Activated CD4-positive, alpha-beta T cell treated with anti-CD3 and anti-CD28 coated beads, Interleukin-2, Interleukin-4, amounts not matched to agents 100 ng/mL and 50 ng/mL, durations not matched to agents 16 hours and 8 hours (primary cell): ENCODE data around the gene NEMP1.
A peak's percentile ranks its signal among the peaks of the same experiment; 100 is the strongest.
"Not testable (repeated sequence)": the region's sequence is repeated elsewhere in the genome, so short reads cannot be mapped to it uniquely, and the experiment has no call there.

ENCODE experiments used
- DNase-seq: peaks from one replicate; pipeline ENCODE4 v3.0.0-alpha.2; 2020; ENCODE audit warnings: low spot score

Gene NEMP1, protein sequence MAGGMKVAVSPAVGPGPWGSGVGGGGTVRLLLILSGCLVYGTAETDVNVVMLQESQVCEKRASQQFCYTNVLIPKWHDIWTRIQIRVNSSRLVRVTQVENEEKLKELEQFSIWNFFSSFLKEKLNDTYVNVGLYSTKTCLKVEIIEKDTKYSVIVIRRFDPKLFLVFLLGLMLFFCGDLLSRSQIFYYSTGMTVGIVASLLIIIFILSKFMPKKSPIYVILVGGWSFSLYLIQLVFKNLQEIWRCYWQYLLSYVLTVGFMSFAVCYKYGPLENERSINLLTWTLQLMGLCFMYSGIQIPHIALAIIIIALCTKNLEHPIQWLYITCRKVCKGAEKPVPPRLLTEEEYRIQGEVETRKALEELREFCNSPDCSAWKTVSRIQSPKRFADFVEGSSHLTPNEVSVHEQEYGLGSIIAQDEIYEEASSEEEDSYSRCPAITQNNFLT

DNA sequence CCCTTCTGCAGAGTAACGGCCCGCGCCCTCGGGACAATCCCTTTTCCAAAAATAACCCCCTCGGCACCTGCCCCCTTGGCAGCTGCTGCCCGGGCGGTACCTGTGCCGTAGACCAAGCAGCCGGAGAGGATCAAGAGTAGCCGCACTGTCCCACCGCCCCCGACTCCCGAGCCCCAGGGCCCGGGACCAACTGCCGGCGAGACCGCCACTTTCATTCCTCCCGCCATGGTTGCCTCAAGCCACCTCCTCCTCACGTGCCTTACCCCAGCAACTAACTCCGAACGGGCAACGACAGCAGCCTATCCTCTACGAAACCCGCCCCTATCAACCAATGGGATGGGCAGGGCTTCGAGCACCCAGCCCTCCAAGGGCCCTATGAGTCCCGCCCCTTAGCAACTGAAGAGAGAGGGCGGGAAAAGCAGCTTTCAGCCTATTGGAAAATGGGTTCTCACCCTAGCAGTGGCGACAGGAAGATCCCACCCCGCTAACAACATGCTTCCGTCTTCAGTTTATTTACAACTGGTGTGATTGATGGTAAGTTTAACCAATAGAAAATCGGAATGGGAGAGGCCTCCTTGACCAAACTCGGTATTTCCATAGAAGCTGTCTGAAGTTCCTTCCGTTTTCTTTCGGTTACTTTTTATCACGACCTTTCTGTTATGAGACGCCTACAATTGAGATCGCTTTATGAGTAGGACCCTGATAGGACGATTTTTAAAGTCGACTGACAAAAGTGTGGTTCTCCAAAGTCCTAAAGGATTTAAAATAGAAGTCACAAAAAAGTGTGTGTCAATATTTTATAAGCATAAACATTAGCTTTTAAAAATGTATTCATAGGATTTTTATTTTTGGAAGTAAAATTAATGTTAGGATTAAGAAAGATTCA lies at the start of gene NEMP1:
TSS of gene NEMP1 (minus strand) at position 273 of the 886 bp plus-strand sequence. CDS start at position 227, 46 bp downstream.
- DNase-seq = peak; percentile 100

DNA sequence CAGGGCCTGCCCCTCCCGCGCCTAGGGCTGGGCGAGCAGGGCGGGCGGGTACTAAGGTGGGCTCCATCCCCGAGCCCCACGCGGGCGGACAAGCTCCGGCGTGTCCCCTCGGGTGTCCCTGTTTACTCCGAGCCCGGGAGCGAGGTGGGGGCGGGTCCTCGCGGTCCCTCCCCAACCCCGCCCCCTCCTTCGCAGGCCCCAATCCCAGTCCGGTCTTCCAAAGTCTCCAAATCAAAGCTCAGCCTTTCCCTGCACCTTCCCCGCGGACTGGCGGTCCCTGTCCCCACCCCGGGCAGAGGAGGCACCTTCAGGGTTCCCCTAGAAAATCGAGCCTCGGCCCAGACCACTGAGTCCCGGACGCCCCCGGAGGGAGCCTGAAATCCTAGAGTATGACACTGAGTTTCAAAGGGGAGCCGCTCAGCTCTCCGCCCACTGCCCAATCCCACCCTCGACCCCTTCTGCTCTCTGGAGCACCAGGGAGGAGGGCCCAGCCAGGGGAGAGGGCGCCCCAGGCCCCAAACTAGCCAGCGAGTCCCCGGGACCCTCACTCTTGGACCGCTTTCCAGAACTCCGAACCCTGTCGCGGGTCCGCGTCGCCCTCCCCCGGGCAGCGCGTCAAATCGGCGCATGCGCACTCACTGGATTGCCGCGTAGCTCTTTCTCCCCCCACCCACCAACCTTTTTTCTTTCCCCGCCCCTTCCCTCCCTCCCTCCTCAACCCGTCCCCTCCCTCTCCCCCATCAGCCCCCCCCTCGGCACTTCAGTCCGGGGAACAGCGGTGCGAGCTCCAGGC lies 49.3 kb upstream of the NEMP1 start, which contains the start of gene LRP1:
TSS of gene LRP1 (plus strand) at position 758 of the 793 bp plus-strand sequence. CDS start 482 bp downstream, outside the sequence.
- peak; percentile 52 for DNase-seq

DNA sequence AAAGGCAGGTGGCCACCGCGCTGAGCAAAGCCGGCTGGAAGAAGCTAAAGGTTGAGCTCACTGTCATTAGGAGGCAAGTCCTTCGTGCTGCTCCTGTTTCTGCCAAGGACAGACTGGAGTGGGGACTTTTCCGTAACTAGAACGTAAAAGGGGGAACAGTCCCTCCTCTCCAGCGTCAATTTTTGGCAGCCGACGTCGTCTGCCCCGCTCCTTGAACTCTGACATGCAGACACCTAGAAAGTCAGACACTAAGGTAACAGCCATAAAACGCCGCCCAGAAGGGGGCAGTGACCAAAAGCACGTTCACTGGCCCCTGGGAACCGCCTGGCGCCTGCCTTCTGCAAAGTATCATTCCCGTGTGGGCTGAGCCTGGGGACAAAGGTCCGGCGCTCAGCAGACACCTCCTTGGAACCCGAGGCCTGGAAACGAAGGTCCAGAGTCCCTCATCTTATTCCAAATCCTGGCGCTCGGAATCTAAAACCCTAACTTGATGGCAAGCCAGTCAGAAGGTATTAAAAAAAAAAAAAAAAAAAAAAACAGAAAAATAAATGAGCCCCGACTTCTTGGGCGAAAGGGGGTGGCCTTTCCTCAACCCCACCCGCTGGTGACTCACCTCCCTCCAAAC lies 48.6 kb upstream of the NEMP1 start:
- no peak for DNase-seq

DNA sequence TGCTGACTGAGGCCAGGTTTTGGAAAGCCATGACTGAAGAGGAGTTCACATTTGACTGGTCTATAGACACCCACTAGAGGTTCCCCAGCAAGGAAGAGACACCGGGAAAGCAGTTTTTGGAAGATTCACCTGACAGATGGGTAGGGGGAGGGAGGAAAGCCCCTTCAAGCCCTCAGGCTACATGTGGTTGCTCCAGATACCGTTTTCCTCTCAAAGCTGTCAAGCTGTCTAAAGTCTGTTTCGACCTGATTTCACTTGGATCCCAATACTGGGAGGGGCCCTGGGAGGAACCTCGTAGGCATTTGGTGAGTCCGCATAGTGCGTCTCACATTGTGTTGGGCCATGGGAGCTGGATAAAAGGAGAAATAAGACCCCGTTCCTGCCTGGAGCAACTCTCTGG lies 48.0 kb upstream of the NEMP1 start:
- no peak for DNase-seq

DNA sequence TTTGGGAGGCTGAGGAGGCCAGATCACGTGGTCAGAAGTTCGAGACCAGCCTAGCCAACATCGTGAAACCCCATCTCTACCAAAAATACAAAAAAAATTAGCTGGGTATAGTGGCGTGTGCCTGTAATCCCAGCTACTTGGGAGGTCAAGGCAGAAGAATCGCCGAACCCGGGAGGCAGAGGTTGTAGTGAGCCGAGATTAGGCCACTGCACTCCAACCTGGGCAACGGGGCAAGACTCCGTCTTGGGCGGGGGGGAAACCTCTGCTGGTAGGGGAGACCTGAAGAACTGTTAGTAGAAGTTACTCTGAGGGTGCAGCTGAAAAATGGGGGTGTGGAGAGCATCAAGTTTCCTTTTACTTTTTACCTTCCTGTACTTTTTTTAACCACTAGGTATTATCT lies 47.5 kb upstream of the NEMP1 start:
- no peak for DNase-seq

DNA sequence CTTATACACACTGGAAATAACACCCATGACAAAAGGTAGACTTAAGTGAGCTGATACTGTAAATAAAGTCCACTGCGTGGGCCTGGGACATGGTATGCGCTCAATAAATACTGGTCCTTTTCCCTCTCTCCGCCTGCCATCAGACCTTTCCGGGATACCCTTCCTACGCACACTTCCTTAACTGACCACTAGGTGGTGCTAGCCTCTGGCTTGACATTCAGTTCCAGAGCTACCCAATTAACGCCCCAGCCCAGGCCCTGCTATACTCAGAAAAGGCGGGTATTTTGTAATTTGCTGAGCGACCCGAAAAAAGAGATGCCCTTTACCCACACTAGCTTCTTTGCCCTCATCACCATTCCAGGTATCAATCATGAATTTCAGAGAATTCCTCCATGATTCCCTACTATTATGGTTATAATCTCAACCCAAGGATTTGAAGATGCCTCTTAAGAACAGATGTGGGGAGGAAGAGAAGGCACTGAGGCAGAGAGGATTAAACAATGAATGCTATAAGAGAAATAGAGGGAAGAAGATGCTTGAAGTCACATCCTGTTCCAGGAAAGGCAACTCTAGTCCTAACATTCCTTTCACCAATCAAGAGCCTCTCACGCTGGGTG lies 45.8 kb upstream of the NEMP1 start:
- DNase-seq = peak; percentile 82

DNA sequence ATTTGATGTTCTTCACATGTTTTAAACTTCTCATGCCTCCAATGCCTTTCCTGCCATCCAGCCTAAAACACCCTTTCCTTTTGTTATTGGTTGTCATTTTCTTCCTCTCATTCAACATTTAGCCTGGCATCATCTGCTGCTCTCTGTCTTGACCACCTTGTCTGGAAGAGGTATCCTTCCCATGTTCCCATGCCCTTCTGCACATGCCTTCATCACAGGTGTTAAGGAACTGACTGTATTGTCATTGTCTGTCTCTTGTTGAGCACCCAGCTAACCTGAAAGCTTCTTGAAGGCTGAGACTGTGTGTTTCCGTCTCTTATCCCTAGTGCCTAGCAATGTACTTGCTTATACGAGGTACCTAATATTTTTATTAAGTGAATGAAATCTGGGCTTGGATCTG lies 45.2 kb upstream of the NEMP1 start:
- DNase-seq = no peak

DNA sequence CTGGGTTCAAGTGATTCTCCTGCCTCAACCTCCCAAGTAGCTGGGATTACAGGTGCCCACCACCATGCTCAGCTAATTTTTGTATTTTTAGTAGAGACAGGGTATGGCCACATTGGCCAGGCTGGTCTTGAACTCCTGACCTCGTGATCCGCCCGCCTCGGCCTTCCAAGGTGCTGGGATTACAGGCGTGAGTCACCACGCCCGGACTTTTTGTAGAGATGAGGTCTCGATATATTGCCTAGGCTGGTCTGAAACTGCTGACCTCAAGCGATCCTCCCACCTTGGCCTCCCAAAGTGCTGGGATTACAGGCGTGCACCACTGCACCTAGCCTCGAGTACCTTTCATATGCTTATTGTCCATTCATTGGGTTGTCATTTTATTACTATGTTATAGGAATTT lies 42.1 kb upstream of the NEMP1 start:
- not testable (repeated sequence) for DNase-seq

DNA sequence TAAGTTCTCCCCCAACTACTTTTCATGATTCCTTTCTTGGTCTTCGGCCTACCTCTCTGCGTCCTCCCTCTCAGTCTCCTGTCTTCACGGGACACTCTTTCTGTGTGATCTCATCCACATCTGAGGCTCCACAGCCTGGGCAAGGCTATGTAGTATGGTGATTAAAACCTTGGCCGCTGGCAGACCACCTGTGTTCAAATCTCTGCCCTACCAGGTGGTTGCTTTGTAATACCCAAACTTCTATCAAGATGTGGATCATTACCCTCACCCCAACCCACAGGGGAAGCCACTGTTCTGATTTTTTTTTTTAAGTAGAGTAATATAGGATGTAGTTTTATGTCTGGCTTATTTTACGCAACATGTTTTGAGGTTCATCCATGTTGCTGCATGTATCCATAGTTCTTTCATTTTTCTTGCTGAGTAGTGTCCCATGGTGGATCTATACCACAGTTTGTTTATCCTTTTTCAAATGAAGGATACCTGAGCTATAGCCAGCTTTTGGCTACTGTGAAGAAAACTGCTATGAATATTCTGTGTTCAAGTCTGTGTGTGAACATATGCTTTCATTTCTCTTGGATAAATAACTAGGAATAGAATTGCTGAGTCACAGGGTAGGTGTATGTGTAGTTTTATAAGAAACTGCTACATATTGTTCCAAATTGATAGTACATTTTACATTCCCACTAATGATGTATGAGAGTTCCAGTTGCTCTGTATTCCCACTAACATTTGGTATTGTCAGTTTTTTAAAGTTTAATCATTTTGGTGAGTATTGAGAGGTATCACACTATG lies 40.9 kb upstream of the NEMP1 start:
- DNase-seq = no peak

DNA sequence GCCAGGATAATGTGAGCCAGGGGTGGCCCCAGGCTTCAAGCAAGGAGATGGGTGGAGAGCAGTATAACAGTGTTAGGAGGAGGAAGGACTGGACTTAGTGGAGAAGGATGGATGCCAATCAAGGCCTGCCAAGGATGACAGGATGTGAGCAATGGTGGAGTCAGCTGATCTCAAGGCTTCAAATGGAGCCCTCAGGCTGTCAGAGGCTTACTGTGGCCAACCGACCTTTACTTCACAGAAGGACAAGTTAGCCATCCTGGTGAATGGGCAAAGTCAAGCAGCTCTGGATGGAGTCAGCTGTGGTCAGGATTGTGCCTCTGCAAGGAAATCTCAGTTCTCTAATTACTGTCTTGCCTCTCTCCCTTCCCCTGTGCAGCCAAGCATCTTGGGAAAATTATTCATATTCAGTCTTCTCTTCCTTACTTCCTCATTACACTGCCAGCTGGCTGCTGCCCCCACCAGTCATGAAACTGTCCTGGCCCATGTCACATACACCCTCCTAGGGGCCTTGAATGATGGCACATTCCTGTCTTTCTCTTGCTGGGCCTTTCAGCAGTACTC lies 40.2 kb upstream of the NEMP1 start:
- DNase-seq = no peak

DNA sequence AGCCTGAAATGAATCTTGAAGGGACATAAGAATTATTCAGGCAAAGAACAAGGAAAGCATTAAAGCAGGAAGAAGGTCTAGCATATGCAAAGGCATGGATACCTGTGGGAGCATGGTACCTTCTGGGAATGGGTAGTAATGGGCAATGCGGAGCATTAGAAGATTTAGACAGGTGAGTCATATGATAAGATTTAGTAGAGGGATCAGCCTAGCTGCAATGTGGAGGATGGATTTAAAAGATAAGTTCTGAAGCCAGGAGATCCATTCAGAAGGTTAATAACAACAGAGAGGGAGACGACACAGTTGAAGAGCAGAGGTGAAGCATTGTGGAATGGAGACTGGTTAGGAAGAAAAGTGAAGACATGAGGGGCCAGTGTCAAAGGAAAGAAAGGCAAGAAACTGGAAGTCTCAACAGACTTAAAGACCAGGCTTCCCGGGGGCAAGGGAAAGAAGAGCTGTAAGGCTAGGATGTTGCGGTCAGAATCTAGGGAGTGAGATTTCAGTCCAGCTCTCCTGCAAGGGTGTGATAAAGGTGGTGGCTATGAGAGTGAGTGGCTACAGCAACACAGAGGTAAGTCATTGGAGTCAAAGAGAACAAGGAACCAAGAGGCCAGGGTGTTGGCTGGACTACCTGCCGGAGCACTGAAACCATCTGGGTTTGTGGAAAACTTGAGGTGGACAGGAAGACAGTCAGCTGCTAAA lies 38.1 kb upstream of the NEMP1 start:
- no peak for DNase-seq

DNA sequence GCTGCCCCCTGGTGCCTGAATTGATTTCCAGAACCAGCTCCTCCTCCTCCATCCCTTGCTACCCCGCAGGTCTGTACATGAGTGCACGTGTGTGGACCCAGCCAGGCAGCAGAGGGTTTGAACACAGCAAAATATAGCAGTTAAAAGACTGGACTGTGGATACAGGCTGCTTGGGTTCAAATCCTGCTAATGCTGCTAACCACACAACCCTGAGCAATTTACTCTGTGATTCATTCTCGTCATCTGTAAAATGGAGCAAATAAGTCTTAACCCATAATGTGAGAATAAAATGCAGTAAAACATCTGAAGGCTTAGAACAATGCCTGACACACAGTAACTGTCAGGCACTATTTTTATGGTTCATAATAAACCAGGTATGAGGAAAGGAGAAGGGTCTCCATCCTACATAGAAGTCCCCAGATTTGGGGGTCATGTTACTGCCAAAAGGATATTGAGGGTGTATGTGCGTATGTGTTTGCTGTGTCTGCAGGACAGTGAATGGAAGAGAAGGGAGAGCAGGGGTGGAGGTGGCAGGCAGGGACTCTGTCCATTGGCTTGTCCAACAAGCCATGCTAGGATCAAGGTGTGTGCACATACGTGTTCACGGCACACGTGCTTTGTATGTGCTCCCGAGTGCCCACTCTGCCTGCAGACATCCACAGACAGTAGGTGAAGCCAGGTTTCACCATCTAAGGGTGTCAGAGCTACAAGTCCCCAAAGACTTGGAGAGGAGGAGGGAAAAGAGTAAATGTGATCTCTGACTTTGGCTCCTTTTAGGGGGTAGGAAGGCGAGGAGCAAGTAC lies 34.1 kb upstream of the NEMP1 start:
- DNase-seq = no peak

DNA sequence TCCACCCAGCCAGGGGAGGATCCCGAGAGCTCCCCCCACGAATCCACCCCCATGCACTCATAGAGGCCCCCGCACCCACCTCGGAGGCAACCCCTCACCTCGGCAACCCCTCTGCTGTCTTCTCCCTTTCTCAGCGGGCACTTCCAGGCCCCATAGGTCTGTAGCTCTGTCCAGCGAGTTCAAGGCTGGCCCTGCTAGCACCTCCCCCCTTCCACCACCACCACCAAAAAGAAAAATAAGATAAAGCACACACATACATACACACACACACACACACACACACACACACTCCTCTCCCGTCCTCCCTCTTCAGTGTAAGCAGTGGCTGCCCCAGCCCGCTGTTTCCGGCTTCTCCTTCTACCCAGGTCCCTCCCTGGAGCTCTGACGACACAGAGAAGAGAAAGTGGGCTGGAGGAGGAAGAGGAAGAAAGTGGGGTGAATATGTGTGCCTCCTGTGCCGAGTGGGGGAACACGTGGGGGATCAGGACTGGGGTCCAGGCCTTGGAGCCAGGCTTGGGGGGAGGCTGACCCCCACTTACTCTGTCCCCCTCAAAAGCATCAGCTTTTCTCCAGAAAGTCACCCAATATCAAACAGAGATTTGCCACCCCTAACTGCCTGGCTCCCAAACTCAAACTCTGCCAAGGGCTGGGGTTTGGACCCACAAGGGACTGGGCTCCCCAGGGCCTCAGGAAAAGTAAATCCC lies 32.6 kb upstream of the NEMP1 start, which contains the start of gene STAT6:
TSS of gene STAT6 (minus strand) at position 332 of the 704 bp plus-strand sequence. CDS start 3,084 bp downstream, outside the sequence.
- DNase-seq = peak; percentile 91

DNA sequence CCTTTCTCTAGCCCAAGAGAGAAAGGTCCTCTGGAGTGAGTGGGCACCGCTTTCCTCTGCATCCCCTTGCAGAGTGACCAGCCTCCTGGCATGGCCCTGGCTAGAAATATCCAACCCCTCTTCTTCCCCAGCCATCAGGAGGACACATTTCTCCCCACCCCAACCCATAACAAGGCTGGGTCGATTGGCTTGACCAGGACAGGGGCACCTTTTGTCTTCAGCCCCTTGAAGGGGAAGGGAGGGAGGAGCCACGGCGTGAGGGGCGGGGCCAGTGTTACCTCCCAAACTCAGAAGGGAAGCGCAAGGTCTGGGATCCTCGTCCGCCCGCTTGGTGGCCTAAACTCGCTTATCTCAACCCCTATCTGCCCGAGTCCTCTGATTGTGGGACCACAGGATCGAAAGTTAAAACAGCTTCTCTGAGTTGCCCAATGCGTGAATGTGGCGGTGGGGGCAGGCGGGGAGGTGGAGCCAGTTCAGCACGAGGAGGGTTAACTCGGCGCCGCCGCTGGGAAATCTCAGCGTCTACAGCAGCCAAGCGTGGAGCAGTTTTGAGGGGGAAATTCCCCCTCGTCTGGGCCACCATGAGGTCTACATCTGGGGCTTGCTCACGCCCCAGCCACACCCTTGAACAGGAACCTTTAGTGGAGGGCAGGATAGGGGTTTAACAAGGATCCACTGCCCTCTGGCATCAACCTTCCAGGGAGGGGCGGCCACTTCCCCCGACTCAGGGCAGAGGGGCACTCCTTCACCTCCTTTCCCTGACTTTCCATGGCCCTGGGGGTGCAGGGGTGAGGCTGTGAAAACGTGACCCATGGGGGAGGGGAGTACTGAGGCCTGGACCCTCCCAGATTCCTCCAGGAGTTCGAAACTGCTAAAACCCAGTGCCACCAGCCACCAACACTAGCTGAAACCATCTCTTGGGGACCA lies 31.8 kb upstream of the NEMP1 start:
- peak; percentile 86 for DNase-seq

DNA sequence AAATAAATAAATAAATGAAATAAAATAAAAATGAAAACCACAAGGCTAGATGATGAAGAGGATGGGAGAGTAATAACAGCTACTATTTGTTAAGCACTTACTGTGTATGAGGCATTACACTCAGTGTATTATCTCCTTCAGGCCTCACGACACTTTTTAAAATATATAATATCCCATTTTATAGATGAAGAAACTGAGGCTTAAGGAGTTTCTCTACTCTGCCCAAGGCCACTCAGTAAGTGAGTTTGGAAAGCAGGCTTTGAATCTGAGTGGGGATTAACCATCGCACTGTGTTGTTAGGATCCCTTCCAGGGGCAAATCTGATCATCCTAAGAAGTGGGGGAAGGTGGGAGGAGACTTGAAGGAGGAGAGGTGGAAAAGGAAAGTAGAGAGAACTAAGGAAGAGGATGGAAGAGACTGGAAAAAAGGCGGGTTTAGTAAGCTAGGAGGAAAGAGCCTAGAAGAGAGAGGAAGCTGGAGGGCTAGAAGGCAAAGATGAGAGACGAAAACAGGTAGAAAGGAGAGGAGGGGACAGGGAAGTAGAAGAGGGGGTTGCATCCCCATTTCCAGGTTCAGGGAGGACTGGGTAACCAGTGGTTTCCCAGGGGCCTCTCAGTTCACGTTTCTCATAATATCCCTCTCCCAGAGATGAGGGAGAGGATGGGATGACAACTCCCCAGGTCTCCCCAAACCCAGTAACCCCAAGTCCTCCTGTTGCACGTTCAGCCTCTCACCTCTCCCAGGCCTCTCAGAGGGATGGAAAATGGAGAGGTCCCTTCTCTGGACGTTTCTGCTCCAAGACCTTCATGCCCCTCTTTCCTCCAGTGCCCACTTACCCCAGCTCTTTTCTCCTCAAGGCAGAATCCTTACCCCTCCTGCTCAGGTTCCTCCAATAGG lies 30.9 kb upstream of the NEMP1 start:
- DNase-seq = no peak
